DMS79 (cell line): ENCODE measurements around the gene ISCA1.
A peak's percentile ranks its signal among the peaks of the same experiment; 100 is the strongest.

Source experiments
- DNase-seq: peaks from one replicate; lab custom pipeline; 2025; lab: John Stamatoyannopoulos, UW

Gene ISCA1

DNA sequence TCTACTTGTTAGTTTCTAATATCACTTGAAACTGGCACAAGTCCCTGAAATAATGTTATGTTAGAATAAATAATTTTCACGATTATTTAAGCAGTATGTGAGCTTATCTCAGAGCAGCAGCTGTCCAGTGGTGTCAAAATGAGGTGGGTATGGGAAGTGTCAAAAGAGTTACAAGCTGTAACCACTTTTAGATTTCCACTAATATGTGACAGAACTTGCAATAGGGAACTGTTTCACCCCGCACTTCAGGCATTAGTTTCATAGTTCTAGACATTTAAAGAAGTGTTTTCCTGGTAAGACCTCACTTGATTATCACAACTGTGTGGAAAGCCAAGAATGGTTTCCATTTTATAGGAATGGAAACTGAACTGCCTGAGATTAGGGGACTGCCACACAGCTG is 2.9 kb upstream of the ISCA1 start:
- no peak for DNase-seq

GRCh38 chr9:86282979-86283535 is 719 bp upstream of the ISCA1 start:
- DNase-seq, result no peak

DNA sequence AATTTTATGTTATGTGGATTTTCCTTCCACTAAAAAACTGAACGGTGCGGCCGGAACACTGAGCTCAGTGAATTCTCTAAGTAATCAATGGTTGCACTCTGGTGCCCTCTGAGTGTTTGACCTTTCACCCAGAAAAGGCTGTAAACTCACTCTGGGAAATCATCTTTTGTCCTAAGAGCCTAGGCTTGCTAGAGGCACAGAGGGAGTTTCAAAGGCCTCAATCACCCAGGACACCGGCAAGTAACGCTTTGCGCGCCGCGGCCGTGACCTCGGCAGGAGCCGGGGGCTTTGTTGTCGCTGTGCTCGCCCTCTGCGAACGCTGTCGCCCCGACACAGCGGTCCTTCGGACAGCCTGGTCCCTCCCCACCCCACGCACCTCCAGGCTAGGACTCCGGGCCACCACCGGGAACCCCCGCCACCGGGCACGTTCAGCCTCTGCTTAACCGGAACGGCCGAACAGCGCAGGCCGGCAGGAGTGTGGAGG is 703 bp downstream of the ISCA1 start:
- peak; percentile 3 for DNase-seq

- no peak for DNase-seq
These were observed 1.8 kb downstream of the ISCA1 start for GRCh38 chr9:86280580-86280979.

DNA sequence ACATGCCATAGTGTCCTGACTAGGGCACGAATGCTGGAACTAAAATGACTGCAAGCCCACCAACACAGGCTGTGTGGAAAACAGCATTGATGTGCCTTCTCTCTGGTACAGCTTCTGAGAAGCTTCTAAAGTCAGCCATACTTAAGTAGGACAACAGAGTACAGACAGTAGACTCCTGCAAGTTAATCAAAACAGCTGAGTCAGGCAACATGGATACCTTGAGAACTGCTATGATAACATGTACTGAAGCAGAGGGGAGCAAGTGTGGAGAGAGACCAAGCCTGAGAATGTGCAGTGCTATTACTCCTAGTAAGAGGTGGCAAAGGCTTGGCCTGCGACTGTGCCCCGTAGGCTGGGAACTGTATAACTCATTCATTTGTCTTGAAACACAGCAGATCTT is 2.5 kb downstream of the ISCA1 start:
- DNase-seq, result no peak

GRCh38 chr9:86277072-86277471 is 5.3 kb downstream of the ISCA1 start:
- no peak for DNase-seq

GRCh38 chr9:86275962-86276361 is 6.4 kb downstream of the ISCA1 start:
- no peak for DNase-seq

DNA sequence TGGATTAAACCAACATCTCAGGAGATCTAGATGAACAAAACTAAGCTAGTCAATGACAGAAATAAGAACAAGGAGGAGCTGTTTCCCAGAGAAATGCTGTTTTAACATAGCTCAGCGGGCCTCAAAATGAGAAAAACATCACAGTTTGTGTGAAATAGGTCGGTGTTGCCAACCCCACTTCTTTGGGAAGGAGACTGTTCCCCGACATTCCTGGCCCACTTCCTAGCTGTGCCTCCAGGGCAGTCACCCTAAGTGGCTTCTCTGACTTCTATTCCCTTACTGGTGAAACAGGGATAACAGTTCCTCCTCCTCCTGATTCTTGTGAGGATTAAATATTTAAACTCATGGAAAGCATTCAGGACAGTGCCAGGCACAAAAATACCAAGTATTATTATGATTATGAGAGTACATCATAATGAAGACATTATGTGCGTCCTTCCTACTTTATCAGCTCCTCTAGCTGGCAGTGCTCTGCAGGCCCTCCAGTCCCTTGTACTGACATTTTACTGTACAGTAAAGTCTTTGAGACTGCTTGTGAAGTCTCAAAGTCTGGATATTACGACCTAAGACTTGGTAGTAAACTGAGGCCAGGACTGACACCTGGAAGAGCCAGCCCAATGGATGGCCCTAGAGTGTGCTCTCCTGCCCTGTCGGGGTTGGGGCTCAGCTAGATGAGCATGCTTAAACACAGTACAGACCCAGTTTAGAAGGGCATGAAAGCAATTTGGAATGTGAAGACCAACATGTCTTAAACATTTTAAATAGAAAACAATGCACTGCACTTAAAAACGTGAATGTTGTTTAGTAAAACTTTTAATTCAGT is 7.3 kb downstream of the ISCA1 start:
- DNase-seq, result no peak

- no peak for DNase-seq
These were observed 10.1 kb downstream of the ISCA1 start for GRCh38 chr9:86272221-86272620.

GRCh38 chr9:86263876-86264275 is 18.5 kb downstream of the ISCA1 start:
- no peak for DNase-seq

GRCh38 chr9:86262492-86262891 is 19.8 kb downstream of the ISCA1 start:
- DNase-seq, result no peak

DNA sequence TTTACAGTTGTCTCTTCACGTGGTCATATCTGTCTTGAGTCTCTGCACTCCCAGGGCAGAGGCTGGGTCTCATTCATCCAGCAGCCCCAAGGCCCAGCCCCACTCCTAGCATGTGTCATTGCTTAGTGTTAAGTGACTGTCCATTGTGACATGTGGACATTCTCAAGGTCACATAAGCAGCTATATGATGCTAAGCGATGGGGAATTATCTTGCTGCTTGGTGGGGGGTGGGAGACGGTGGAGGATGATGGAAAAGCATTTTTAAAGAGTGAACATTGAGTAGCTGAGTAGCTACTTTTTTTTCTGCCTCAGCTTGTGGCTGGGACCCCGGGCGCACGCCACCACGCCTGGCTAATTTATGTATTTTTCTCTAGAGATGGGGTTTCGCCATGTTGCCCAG is 22.8 kb downstream of the ISCA1 start, which contains the start of gene C9orf153:
Gene C9orf153 (minus strand): TSS at position 101 of the 400 bp plus-strand sequence. CDS start 30,054 bp downstream, outside the sequence.
- DNase-seq, result no peak

GRCh38 chr9:86257391-86257790 is 24.9 kb downstream of the ISCA1 start:
- no peak for DNase-seq

- no peak for DNase-seq
These were observed 25.7 kb downstream of the ISCA1 start for GRCh38 chr9:86256653-86257052.

DNA sequence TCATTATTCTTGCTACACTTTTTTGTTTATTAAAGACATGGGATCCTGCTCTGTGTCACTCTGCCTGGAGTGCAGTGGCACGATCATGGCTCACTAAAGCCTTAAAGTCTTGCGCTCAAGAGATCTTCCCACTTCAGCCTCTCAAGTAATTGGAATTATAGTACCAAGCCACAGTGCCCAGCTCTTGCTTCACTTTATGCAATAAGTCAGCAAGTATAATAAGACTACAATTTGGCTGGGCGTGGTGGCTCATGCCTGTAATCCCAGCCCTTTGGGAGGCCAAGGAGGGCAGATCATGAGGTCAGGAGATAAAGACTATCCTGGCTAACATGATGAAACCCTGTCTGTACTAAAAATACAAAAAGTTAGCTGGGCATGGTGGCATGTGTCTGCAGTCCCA is 28.8 kb downstream of the ISCA1 start:
- DNase-seq, result no peak

GRCh38 chr9:86252870-86253269 is 29.5 kb downstream of the ISCA1 start:
- no peak for DNase-seq

DNA sequence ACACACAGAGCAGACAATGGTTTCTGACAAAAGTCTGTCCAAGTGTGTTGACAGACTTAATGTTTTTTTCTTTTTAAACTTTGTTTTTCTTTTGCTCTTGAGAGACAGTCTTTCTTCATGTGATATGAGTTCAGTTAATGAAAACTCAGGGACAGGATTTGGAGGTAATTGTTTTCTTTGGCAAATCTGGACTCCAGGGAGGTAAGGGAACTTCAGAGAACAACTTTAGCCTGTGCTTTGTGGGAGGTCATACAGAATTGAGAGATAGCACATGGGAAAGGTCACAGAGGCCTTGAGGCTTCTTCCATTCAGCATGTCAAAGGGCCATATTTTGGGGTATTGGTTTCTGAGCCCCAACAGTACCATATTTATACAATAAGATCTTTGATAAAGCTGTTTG is 32.2 kb downstream of the ISCA1 start:
- DNase-seq, result no peak

GRCh38 chr9:86248746-86249145 is 33.6 kb downstream of the ISCA1 start:
- DNase-seq, result no peak

DNA sequence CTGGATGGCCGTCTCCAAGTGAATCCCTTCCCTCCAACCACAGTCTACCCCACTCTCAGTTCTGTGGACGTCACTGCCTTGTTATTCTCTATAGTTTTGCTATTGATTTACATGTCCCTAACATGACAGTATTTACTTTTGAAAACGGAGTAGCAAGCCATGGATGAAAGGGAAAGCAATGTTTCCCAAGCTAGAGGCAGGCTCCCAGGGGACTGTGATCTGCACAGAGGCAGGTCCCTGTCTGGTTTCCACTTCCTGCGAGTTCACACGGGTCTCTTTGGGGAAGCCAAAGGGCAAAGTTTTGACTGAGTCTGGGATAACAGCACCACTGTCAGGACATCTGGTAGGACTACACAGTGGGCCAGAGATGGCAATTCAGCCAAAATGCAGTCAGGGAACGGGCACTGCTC is 35.6 kb downstream of the ISCA1 start:
- no peak for DNase-seq

DNA sequence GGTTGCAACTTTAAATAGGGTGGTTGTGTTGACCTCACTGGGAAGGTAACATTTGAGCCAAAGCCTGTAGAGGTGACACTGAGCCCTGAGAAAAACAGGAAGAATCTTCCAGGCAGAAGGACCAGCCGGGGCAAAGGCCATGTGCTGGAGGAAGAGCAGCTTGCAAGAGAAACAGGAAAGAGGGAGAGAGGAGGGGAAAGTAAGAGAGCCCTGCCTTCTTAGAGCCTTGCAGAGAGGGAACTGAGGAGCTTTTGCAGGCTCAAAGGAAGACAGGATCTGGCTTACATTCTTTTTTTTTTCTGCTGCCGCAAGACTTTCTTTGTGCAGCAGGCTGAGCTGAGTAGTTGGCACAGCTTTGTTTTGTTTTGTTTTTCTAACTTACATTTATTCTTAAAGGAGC is 40.3 kb downstream of the ISCA1 start:
- DNase-seq, result no peak

DNA sequence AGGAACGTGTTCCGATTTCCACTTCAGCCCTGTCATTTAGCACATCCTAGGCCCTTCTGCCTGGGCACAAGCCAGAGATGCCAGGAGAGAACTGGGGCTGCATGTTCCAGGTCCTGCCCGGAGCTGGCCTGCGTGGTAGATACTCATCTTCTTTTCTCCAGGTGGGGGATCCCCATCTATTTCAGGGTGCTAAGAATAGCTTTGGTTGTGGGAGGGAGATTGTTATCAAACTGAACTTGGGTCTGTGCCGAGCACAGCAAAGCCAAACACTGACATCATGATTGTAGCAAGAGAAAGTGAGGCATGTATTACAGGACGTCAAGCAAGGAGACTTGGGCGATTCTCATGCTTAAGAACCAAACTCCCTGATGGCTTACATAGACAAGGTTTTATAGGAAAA is 41.1 kb downstream of the ISCA1 start:
- DNase-seq, result no peak

DNA sequence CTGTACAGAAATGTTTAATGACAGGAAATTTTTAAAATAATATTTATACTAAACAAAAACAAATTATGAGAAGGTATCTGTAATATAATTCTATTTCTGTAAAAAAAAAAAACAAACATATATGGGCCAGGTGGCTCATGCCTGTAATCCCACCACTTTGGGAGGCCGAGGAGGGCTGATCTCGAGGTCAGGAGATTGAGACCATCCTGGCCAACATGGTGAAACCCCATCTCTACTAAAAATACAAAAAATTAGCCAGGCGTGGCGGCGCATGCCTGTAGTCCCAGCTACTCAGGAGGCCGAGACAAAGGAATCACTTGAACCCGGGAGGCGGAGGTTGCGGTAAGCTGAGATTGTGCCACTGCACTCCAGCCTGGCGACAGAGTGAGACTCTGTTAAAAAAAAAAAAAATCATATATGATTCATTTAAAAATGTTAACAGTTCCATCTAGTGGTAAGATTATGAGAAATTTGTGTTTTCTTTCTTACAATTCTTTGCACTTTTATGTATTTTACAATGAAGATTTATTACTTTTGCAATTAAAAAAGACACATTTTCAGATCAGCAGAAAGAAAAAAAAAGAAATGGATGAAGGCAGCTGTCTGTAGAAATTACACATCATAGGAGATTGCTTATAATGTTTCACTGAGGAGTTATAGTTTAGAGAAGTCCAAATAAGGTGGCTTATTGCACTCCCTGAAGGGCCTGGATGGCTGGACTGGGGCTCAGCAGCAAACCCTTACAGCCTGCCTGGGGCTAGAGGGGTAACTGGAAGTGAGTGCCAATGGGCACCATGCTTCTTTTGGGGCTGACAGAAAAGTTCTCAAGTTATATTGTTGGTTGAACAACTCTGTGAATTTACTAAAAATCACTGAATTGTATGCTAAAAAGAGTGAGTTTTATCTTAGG is 43.2 kb downstream of the ISCA1 start:
- DNase-seq, result no peak

- no peak for DNase-seq
These were observed 51.5 kb downstream of the ISCA1 start for GRCh38 chr9:86230858-86231257.
